Kidney (tissue), 14 donors: Measurements from ENCODE around the gene GRAMD2B. TPM values are rescaled to one million over a fixed set of nuclear protein-coding genes. Genes with fewer than 3 reads are reported as not detected.

ENCODE experiments used
- DNase-seq, 5 donors: peaks; one replicate each; pipeline ENCODE4 v3.0.0-alpha.2; 2013 to 2020
- FAIRE-seq: peaks from 2 replicates; lab custom pipeline; 2012; peaks lifted over from hg19 to GRCh38; lab: Jason Lieb, UNC
- H3K27ac ChIP-seq, 2 donors: one replicate each; pipeline ENCODE4 v1.7.0; 2013; ENCODE audit warnings: low read depth in 2 of 2, low read length in 2 of 2, inconsistent platforms in 1 of 2
- H3K27me3 ChIP-seq: one replicate; pipeline ENCODE4 v1.7.1; 2013; ENCODE audit warnings: low read length, inconsistent platforms; ENCODE audit not compliant: control insufficient read depth, insufficient read depth
- H3K36me3 ChIP-seq, 3 donors: one replicate each; pipeline versions ENCODE4 v1.7.0 to v1.7.1; 2013; ENCODE audit warnings: low read length in 3 of 3, control low read depth in 1 of 3, inconsistent platforms in 1 of 3; ENCODE audit not compliant: insufficient read depth in 3 of 3, control insufficient read depth in 2 of 3
- H3K4me1 ChIP-seq, 3 donors: one replicate each; pipeline versions ENCODE4 v1.7.0 to v1.7.1; 2013; ENCODE audit warnings: low read length in 3 of 3, inconsistent platforms in 1 of 3, low read depth in 1 of 3; ENCODE audit not compliant: control insufficient read depth in 2 of 3, insufficient read depth in 2 of 3
- H3K4me3 ChIP-seq, 3 donors: one replicate each; pipeline versions ENCODE4 v1.7.0 to v1.8.1; 2013; ENCODE audit warnings: low read length in 3 of 3, control low read depth in 1 of 3, inconsistent platforms in 1 of 3
- H3K9ac ChIP-seq, 3 donors: one replicate each; pipeline versions ENCODE4 v1.7.0 to v1.7.1; 2013; ENCODE audit warnings: low read length in 3 of 3, control low read depth in 1 of 3, inconsistent platforms in 1 of 3
- H3K9me3 ChIP-seq, 3 donors: one replicate each; pipeline versions ENCODE4 v1.7.0 to v1.7.1; 2013; ENCODE audit warnings: low read length in 3 of 3, control low read depth in 1 of 3, inconsistent platforms in 1 of 3; ENCODE audit not compliant: control insufficient read depth in 2 of 3, insufficient read depth in 1 of 3
- intact Hi-C: fragments of 100-400 bp; cut with DNase I; formaldehyde crosslinking; loops from one replicate; pipeline ENCODE4 v1.11.1; 2022
- polyA plus RNA-seq: library from polyadenylated mRNA; stranded (reverse); fragments of 350-450 nt; fragmentation: Illumina TruSeq; extraction: RNeasy Lipid Tissue Mini Kit (QIAGEN cat#74804); gene quantifications from one replicate; pipeline ENCODE4 v1.2.3, GENCODE V29; 2014; ENCODE audit warnings: low read depth, low replicate concordance; ENCODE audit not compliant: insufficient read depth
- total RNA-seq: library from RNA; stranded (reverse); fragmentation: NEBNext Ultra II Directional; extraction: Animal tissue kit (Norgen Biotek cat#: 25700); gene quantifications from one replicate; pipeline ENCODE4 v1.2.1, GENCODE V29; 2021
- TF ChIP-seq, protein P1 (sequence below): IDR thresholded peaks from 3 replicates; pipeline ENCODE4 v1.5.1; 2012; ENCODE audit warnings: mild to moderate bottlenecking, moderate library complexity, borderline replicate concordance; ENCODE audit not compliant: insufficient read depth; ENCODE audit errors: extremely low read depth
- donor health status: control.
- donor health status: control.
- donor health status: control.
- donor health status: control.
- donor health status: control.
- donor health status: DM: yes; HTN: yes; CAD: no.
- donor health status: Normal renal cell carcinoma (clear cell type).

The GRAMD2B gene
- total and polyA plus RNA-seq, 2 donors from 2014 or later, result 18.4 to 38.5 TPM

DNA sequence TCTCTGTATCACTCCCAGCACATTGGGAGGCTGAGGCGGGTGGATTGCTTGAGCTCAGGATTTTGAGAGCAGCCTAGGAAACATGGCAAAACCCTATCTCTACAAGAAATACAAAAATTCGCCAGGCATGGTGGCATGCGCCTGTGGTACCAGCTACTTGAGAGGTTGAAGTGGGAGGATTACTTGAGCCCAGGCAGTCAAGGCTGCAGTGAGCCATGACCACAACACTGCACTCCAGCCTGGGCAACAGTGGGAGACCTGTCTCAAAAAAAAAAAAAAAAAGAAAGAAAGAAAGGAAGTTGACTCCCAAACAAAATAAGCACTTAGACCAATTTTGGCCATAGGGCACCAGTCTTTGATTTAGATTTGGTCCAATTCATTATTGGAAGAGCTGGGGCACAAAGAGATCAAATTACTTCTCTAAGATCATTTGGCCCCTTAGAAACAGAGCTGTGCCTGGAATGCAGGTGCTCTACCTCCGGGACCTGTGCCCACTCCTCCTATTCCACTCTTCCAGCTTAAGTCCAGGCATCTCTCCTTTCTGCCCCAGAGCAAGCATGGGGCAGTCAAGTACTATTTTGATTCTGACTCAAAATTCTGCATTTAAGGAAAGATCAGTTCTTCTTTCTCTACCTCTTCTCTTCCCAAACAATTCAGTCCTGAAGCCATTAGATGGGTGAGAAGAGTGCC is 112.8 kb downstream of the GRAMD2B start:
- Histone ChIP-seq H3K36me3 (no peaks in the 10 kb centered on the region), H3K9ac (no peak overlapping the region), H3K4me3 (no peak overlapping the region), H3K4me1 (peaks cover 3 to 9% (median 4%) of the 10 kb centered on the region in 3 donors), H3K27me3 (no peaks in the 10 kb centered on the region), H3K27ac (no peak overlapping the region), H3K9me3 (no peaks in the 10 kb centered on the region)
- intact Hi-C loops, result loop anchor here (5.0 kb wide), 1 partner anchor 184 kb away; no protein-coding TSS in a partner anchor
- TF ChIP-seq, protein P1, sequence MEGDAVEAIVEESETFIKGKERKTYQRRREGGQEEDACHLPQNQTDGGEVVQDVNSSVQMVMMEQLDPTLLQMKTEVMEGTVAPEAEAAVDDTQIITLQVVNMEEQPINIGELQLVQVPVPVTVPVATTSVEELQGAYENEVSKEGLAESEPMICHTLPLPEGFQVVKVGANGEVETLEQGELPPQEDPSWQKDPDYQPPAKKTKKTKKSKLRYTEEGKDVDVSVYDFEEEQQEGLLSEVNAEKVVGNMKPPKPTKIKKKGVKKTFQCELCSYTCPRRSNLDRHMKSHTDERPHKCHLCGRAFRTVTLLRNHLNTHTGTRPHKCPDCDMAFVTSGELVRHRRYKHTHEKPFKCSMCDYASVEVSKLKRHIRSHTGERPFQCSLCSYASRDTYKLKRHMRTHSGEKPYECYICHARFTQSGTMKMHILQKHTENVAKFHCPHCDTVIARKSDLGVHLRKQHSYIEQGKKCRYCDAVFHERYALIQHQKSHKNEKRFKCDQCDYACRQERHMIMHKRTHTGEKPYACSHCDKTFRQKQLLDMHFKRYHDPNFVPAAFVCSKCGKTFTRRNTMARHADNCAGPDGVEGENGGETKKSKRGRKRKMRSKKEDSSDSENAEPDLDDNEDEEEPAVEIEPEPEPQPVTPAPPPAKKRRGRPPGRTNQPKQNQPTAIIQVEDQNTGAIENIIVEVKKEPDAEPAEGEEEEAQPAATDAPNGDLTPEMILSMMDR, result no peak
- DNase-seq (no peak), FAIRE-seq (no peak)

- Histone ChIP-seq H3K9me3 (no peaks in the 10 kb centered on the region), H3K4me1 (peaks cover 3 to 5% (median 3%) of the 10 kb centered on the region in 3 donors), H3K27me3 (no peaks in the 10 kb centered on the region), H3K36me3 (no peaks in the 10 kb centered on the region), H3K9ac (no peak overlapping the region), H3K27ac (no peak overlapping the region), H3K4me3 (no peak overlapping the region)
- TF ChIP-seq, protein P1, result no peak
- intact Hi-C loops, result loop anchor here (5.0 kb wide), 1 partner anchor 185 kb away; no protein-coding TSS in a partner anchor
- DNase-seq (no peak), FAIRE-seq (no peak)
Observed at GRCh38 chr5:126536874-126537273, 113.7 kb downstream of the GRAMD2B start.

- FAIRE-seq (no peak), DNase-seq (no peak)
- H3K9ac ChIP-seq, result no peak overlapping the region
- intact Hi-C loops, result loop anchor here (5.0 kb wide), 1 partner anchor 186 kb away; no protein-coding TSS in a partner anchor
- H3K27ac ChIP-seq, result no peak overlapping the region
- H3K4me1 ChIP-seq, result peaks cover 0 to 9% (median 3%) of the 10 kb centered on the region in 3 donors
- no peaks in the 10 kb centered on the region for H3K27me3 ChIP-seq
- no peaks in the 10 kb centered on the region for H3K9me3 ChIP-seq
- TF ChIP-seq, protein P1, result no peak
- H3K36me3 ChIP-seq, result no peaks in the 10 kb centered on the region
- no peak overlapping the region for H3K4me3 ChIP-seq
Observed at GRCh38 chr5:126538579-126538978, 115.4 kb downstream of the GRAMD2B start.
